Naive thymus-derived CD8-positive, alpha-beta T cell (primary cell): ENCODE measurements around the gene SECISBP2L. TPM values are rescaled to one million over a fixed set of nuclear protein-coding genes. Genes with fewer than 3 reads are reported as not detected.

Experiments used
- ATAC-seq, 2 donors: fragments of 150-1000 bp; cut with Tn5 transposase in 1 of 2; sonication (Bioruptor Pico), chemical (Tn5 transposase) in 1 of 2; 1 replicate in 1 of 2; 2 replicates in 1 of 2; pipeline ENCODE4 v1.10.0; 2021; ENCODE audit warnings: mild to moderate bottlenecking in 2 of 2, moderate library complexity in 2 of 2
- POLR2A ChIA-PET: fragments of 350-600 bp; sonication (Branson Sonifier 250); formaldehyde crosslinking; loops from one replicate; lab custom pipeline; 2021; ENCODE audit warnings: antibody characterized with exemption; lab: Charles Lee
- DNase-seq, 10 donors: peaks; one replicate each; pipeline versions ENCODE4 v3.0.0 to v3.0.0-alpha.2; 2020 to 2022
- H3K27ac Mint-ChIP-seq, 10 donors: one replicate each; pipeline ENCODE4 v1.8.0; 2020 to 2022; ENCODE audit warnings: mild to moderate bottlenecking in 10 of 10, mixed read lengths in 10 of 10, moderate library complexity in 4 of 10, inconsistent platforms in 1 of 10
- H3K27me3 Mint-ChIP-seq, 5 donors: one replicate each; pipeline ENCODE4 v1.8.0; 2021 to 2022; ENCODE audit warnings: mixed read lengths in 5 of 5
- H3K36me3 Mint-ChIP-seq, 3 donors: one replicate each; pipeline ENCODE4 v1.8.0; 2020 to 2022; ENCODE audit warnings: mixed read lengths in 3 of 3, mild to moderate bottlenecking in 2 of 3, inconsistent platforms in 1 of 3
- H3K4me1 Mint-ChIP-seq, 4 donors: one replicate each; pipeline ENCODE4 v1.8.0; 2021 to 2022; ENCODE audit warnings: mixed read lengths in 4 of 4
- H3K4me3 Mint-ChIP-seq, 10 donors: one replicate each; pipeline ENCODE4 v1.8.0; 2020 to 2022; ENCODE audit warnings: mild to moderate bottlenecking in 10 of 10, mixed read lengths in 10 of 10, moderate library complexity in 6 of 10, inconsistent platforms in 1 of 10
- H3K9me3 Mint-ChIP-seq, 9 donors: one replicate each; pipeline ENCODE4 v1.8.0; 2020 to 2022; ENCODE audit warnings: mixed read lengths in 9 of 9, mild to moderate bottlenecking in 3 of 9, inconsistent platforms in 1 of 9, moderate library complexity in 1 of 9
- polyA plus RNA-seq, 3 donors: library from polyadenylated mRNA; unstranded; fragments of 300-500 nt; fragmentation: Illumina TruSeq; gene quantifications; one replicate each; pipeline ENCODE4 v1.2.3, GENCODE V29; 2021
- total RNA-seq, 8 experiments: library from RNA in 2 of 8; stranded (reverse) in 2 of 8; gene quantifications; one replicate each; pipeline ENCODE4 v1.2.3 and lab custom pipeline; 2021 to 2026

Gene SECISBP2L
- total and polyA plus RNA-seq, 5 experiments from 2014 or later = 17.6 to 57.3 (median 25.2) TPM

DNA sequence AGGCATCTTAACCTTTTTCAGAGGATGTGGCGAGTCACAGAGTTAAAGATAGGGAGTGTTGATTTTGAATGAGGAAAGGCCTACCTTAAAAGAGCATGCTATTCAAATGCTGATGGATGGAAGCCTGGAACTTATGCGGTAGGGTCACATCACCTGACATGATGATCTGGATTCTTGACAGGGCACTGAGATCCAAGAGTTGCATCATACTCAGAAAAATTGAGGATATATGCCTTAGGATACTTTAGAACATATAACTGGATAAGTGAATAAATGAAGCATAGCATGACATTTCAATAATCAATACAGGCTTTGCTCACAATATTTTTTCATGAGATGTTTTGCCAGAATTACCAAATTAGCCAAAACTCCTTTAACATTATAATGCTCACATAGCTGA lies 20.1 kb upstream of the SECISBP2L start:
- POLR2A ChIA-PET = no interaction called here
- peaks cover 11 to 31% (median 25%) of the 10 kb centered on the region in 5 donors for H3K27me3 Mint-ChIP-seq
- no peak for DNase-seq
- H3K9me3 Mint-ChIP-seq = peaks cover 0 to 7% (median 0%) of the 10 kb centered on the region in 9 donors
- no peak for ATAC-seq
- peaks cover 0 to 6% (median 0%) of the 10 kb centered on the region in 3 donors for H3K36me3 Mint-ChIP-seq
- H3K4me3 Mint-ChIP-seq = no peak overlapping the region
- H3K4me1 Mint-ChIP-seq = no peaks in the 10 kb centered on the region
- no peak overlapping the region for H3K27ac Mint-ChIP-seq

GRCh38 chr15:49064884-49065283 lies 18.6 kb upstream of the SECISBP2L start:
- H3K4me1 Mint-ChIP-seq = peaks cover 3 to 10% (median 6%) of the 10 kb centered on the region in 4 donors
- peaks cover 0 to 4% (median 0%) of the 10 kb centered on the region in 9 donors for H3K9me3 Mint-ChIP-seq
- peaks cover 2 to 16% (median 12%) of the 10 kb centered on the region in 5 donors for H3K27me3 Mint-ChIP-seq
- H3K4me3 Mint-ChIP-seq = no peak overlapping the region
- no peak overlapping the region for H3K27ac Mint-ChIP-seq
- no peak for DNase-seq
- ATAC-seq = no peak
- POLR2A ChIA-PET = no interaction called here
- H3K36me3 Mint-ChIP-seq = peaks cover 0 to 6% (median 0%) of the 10 kb centered on the region in 3 donors

DNA sequence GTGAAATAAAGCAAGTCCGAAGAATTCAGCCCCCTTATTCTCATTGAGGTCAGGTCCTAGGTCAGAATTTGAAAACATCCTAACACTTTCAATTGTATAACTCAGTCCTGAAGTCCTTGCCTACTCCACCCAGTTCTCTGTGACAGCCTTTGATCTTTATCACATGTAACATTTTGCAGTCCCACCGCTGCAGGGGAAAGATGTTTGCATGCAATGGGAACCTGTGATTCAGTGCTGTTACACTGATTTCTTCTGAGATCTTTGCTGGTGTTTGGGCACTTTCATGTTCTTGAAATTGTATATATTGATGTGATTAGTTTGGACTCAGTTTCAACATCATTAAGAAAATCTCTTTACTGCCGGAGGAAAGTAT lies 18.0 kb upstream of the SECISBP2L start:
- H3K4me3 Mint-ChIP-seq = no peak overlapping the region
- H3K27ac Mint-ChIP-seq = no peak overlapping the region
- no peaks in the 10 kb centered on the region for H3K9me3 Mint-ChIP-seq
- H3K27me3 Mint-ChIP-seq = peaks cover 0 to 10% (median 6%) of the 10 kb centered on the region in 5 donors
- DNase-seq (no peak), ATAC-seq (no peak)
- POLR2A ChIA-PET = no interaction called here
- peaks cover 0 to 6% (median 0%) of the 10 kb centered on the region in 3 donors for H3K36me3 Mint-ChIP-seq
- peaks cover 3 to 10% (median 6%) of the 10 kb centered on the region in 4 donors for H3K4me1 Mint-ChIP-seq

DNA sequence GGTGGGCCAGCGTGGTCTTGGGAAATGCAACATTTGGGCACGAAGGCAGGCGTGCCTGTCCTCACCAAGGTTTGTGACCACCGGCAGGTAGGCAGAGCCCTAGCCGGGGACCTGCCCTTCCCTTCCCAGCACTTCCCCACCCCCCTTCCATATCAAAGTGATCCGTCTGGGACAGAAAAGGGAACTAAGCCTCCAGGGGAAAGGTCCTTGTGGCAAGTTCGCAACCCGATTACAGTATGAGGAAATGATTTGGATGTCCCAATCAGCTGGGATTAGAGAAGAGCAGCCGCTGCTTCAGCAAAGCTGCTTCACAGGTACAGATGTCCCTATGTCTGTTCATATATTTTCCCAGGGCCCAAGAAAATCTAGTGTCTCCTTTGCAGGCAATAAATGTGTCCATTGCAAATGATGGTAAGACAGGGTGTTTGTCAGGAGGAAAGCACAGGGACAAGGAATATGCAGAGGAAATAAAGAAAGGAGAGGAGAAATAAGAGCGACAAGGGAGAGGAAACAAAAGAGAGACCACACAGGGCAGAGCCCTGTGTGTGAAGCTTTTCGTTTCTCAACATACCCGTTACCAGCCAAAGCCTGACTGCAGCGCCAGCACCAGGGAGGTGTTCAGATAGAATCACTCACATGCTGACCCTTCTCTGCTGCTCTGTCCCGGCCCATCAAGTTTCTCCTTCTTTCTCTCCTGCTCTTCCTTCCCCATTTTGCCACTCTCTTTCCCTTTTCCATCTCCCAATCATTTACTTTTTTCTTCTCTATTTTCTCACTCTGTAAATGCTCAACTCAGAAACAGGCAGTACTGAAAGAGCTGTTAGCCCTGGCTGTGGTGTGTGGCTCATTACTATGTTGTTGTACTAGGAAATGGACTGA lies 17.4 kb upstream of the SECISBP2L start:
- Mint-ChIP-seq H3K36me3 (peaks cover 0 to 6% (median 0%) of the 10 kb centered on the region in 3 donors), H3K27ac (no peak overlapping the region), H3K27me3 (peaks cover 0 to 7% (median 5%) of the 10 kb centered on the region in 5 donors), H3K4me1 (peaks cover 3 to 10% (median 6%) of the 10 kb centered on the region in 4 donors), H3K9me3 (no peaks in the 10 kb centered on the region), H3K4me3 (no peak overlapping the region)
- POLR2A ChIA-PET = no interaction called here
- ATAC-seq = no peak
- DNase-seq = no peak

GRCh38 chr15:49062900-49063299 lies 16.7 kb upstream of the SECISBP2L start:
- Mint-ChIP-seq H3K27ac (no peak overlapping the region), H3K27me3 (peaks cover 0 to 3% (median 2%) of the 10 kb centered on the region in 5 donors), H3K36me3 (no peaks in the 10 kb centered on the region), H3K9me3 (no peaks in the 10 kb centered on the region), H3K4me1 (peaks cover 3 to 10% (median 6%) of the 10 kb centered on the region in 4 donors), H3K4me3 (no peak overlapping the region)
- DNase-seq (no peak), ATAC-seq (no peak)
- POLR2A ChIA-PET = interaction anchor here (0.5 kb wide), 1 partner anchor 1682 kb away, joined by 6 read pairs; no protein-coding TSS in a partner anchor

DNA sequence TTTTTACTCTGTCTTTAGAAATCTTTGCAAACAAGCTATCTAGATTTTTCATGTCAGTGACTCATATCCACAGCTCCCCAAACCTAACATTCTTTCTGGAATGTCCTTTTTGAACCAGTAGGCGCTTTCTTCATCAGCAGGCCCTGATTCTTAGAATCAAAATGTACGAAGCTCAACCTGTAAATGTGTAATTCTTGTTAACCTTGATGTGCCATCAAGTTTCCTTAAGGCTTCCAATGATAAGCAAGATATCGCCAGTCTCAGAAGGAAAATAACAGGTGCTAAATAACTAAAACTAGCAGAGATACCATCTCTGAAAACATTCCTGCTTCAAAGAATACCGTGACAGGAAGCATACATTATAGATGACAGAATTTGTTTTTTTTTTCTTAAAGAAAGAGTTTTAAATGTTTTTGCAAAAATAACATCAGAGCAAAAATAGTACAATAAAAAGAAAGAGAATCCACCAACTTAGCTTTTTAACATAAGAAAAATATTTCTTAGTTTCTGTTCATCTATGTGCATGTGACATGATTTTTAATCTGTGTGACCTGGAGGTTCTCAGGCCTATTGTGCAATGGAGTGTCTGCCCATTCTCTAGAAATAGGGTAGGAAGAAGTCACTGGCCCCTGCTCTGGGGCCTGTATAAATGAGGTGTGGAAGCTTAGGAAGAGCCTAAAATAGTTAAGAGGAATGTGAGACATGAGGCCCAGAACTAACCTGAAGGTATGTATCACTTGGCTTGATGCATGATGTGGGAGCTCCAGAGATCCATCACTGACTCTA lies 14.7 kb upstream of the SECISBP2L start:
- Mint-ChIP-seq H3K9me3 (no peaks in the 10 kb centered on the region), H3K27me3 (no peaks in the 10 kb centered on the region), H3K4me3 (peak overlapping the region in 4 of 10 donors; percentile 7 to 59 (median 27)), H3K36me3 (no peaks in the 10 kb centered on the region), H3K27ac (peak overlapping the region in 5 of 10 donors; percentile 53 to 80 (median 56)), H3K4me1 (peaks cover 3 to 10% (median 6%) of the 10 kb centered on the region in 4 donors)
- no peak for ATAC-seq
- POLR2A ChIA-PET = no interaction called here
- DNase-seq = peak in 1 of 10 donors; percentile 1

DNA sequence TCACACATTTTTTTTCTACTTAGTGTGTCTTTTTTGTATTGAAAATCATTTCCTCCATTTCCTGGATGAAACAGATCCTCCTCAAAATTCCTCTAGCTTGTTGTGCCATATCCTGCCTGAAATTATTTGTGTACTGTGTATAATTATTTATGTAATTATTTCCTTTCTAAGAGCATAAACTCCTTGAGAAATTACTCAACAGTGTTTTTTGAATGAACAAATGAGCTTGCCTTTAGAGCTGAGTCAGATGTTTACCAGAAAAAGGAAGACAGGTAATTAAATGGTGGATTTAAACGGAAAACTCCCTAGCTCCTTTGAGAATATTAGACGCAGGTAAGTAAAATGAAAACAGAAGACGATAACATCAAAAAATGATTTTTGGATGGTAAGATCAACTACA lies 13.2 kb upstream of the SECISBP2L start:
- no peak for ATAC-seq
- Mint-ChIP-seq H3K4me3 (no peak overlapping the region), H3K36me3 (no peaks in the 10 kb centered on the region), H3K9me3 (no peaks in the 10 kb centered on the region), H3K27me3 (no peaks in the 10 kb centered on the region), H3K4me1 (peaks cover 3 to 10% (median 6%) of the 10 kb centered on the region in 4 donors), H3K27ac (no peak overlapping the region)
- DNase-seq = no peak
- POLR2A ChIA-PET = no interaction called here

DNA sequence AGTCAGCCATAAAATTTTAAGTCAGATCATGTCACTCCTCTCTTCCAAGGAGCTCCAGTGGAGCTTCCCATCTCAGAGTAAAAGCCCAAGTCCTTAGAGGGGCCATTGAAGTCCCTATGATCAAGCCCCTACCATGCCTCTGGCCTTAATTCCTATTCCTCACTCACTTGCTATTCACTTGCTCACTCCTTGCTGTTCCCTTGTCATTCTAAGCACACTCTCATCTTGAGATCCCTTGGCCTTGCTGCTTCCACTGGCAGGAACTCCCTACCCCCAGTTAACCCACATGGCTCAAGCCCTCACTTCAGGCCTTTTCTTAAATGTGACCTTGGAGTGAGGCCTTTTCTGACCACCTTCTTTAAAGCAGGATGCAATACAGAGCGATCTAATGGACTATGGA lies 12.3 kb upstream of the SECISBP2L start:
- H3K9me3 Mint-ChIP-seq = no peaks in the 10 kb centered on the region
- no peaks in the 10 kb centered on the region for H3K36me3 Mint-ChIP-seq
- H3K27ac Mint-ChIP-seq = no peak overlapping the region
- ATAC-seq (no peak), DNase-seq (no peak)
- H3K4me3 Mint-ChIP-seq = no peak overlapping the region
- H3K27me3 Mint-ChIP-seq = no peaks in the 10 kb centered on the region
- POLR2A ChIA-PET = no interaction called here
- H3K4me1 Mint-ChIP-seq = peaks cover 3 to 10% (median 6%) of the 10 kb centered on the region in 4 donors

GRCh38 chr15:49055630-49056029 lies 9.4 kb upstream of the SECISBP2L start:
- H3K4me1 Mint-ChIP-seq = peaks cover under 1 to 3% (median 1%) of the 10 kb centered on the region in 4 donors
- no peak for DNase-seq
- POLR2A ChIA-PET = no interaction called here
- H3K27me3 Mint-ChIP-seq = no peaks in the 10 kb centered on the region
- no peak for ATAC-seq
- no peak overlapping the region for H3K4me3 Mint-ChIP-seq
- no peak overlapping the region for H3K27ac Mint-ChIP-seq
- H3K36me3 Mint-ChIP-seq = no peaks in the 10 kb centered on the region
- H3K9me3 Mint-ChIP-seq = no peaks in the 10 kb centered on the region

GRCh38 chr15:49052662-49053061 lies 6.4 kb upstream of the SECISBP2L start:
- no peaks in the 10 kb centered on the region for H3K9me3 Mint-ChIP-seq
- ATAC-seq (no peak), DNase-seq (no peak)
- POLR2A ChIA-PET = no interaction called here
- H3K4me3 Mint-ChIP-seq = no peak overlapping the region
- H3K27me3 Mint-ChIP-seq = no peaks in the 10 kb centered on the region
- H3K4me1 Mint-ChIP-seq = no peaks in the 10 kb centered on the region
- peak overlapping the region in 1 of 10 donors; percentile 0 for H3K27ac Mint-ChIP-seq
- H3K36me3 Mint-ChIP-seq = no peaks in the 10 kb centered on the region

DNA sequence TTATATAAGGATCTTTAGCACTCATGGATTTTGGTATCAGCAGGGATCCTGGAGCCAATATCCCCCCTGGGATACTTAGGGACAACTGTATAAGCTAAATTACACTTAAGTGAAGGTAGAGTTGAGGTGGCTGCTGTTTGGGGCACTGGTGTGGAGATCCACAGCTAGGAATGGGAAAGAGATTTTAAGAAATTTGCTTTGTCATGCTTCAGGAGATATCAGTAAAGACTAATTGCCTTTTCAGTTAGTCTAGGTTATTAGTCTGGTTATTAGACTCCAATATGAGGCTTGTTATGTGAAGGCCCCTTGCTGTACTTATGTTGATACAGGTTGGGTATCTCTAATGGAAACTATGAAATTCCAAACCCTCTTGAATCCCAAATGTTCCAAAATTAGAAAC lies 1.2 kb upstream of the SECISBP2L start:
- POLR2A ChIA-PET = interaction anchor here (1.3 to 2.6 kb wide), 4 partner anchors 12 to 715 kb away, joined by 4 to 23 read pairs (median 10); partner anchors contain the start of genes COPS2 and EID1
- H3K27ac Mint-ChIP-seq = peak overlapping the region in 4 of 10 donors; percentile 29 to 96 (median 89)
- peak overlapping the region in 4 of 10 donors; percentile 7 to 96 (median 90) for H3K4me3 Mint-ChIP-seq
- ATAC-seq (no peak), DNase-seq (no peak)
- H3K4me1 Mint-ChIP-seq = peaks cover 12 to 34% (median 23%) of the 10 kb centered on the region in 4 donors
- H3K27me3 Mint-ChIP-seq = no peaks in the 10 kb centered on the region
- no peaks in the 10 kb centered on the region for H3K36me3 Mint-ChIP-seq
- H3K9me3 Mint-ChIP-seq = no peaks in the 10 kb centered on the region

GRCh38 chr15:49045751-49046219 lies 461 bp downstream of the SECISBP2L start:
- H3K27me3 Mint-ChIP-seq = no peaks in the 10 kb centered on the region
- peak; percentile 29 to 46 for ATAC-seq
- H3K9me3 Mint-ChIP-seq = no peaks in the 10 kb centered on the region
- H3K27ac Mint-ChIP-seq = peak overlapping the region; percentile 87 to 96 (median 94)
- POLR2A ChIA-PET = interaction anchor here (1.1 to 2.6 kb wide), 6 partner anchors 16 to 1309 kb away, joined by 3 to 23 read pairs (median 4); partner anchors contain the start of genes COPS2, EID1, GABPB1 and GALK2
- H3K4me3 Mint-ChIP-seq = peak overlapping the region; percentile 89 to 97 (median 95)
- DNase-seq = peak in 1 of 10 donors; percentile 27
- peaks cover 0 to 6% (median 0%) of the 10 kb centered on the region in 3 donors for H3K36me3 Mint-ChIP-seq
- peaks cover 14 to 51% (median 35%) of the 10 kb centered on the region in 4 donors for H3K4me1 Mint-ChIP-seq
